ENCODE results near the gene LTB. TPM values are rescaled to one million over a fixed set of nuclear protein-coding genes. Genes with fewer than 3 reads are reported as not detected.

Gene LTB
- total RNA-seq, 4 donors from 2014 or later, result not detected

- DNase-seq, result no peak
- WGBS, 2 donors, result 32 to 36% methylated on average over 4 of the region's 4 CpGs
- intact Hi-C loops (cut with DNase I), result no loop called here
- Histone ChIP-seq H3K4me3 (replicated peaks in 1 of 3) (peak overlapping the region in 2 of 3 donors; percentile 37 to 93), H3K27ac (peak overlapping the region in 2 of 3 donors; percentile 97 to 99), H3K9me3 (no peaks in the 10 kb centered on the region), H3K4me1 (peaks cover 9 to 12% of the 10 kb centered on the region in 2 donors), H3K27me3 (no peaks in the 10 kb centered on the region), H3K36me3 (peaks cover 31 to 37% of the 10 kb centered on the region in 2 donors)
- no peak for TF ChIP-seq POLR2A (IDR thresholded peaks at IDR 0.05)
- no peak for TF ChIP-seq CTCF (IDR thresholded peaks at IDR 0.05)
Measured at GRCh38 chr6:31621991-31622390, 39.8 kb upstream of the LTB start.

- no peak for TF ChIP-seq CTCF (IDR thresholded peaks at IDR 0.05)
- TF ChIP-seq POLR2A (IDR thresholded peaks at IDR 0.05), result no peak
- peak overlapping the region; percentile 37 to 93 (median 51) for H3K4me3 ChIP-seq (replicated peaks in 1 of 3)
- H3K4me1 ChIP-seq, result peaks cover 9 to 12% of the 10 kb centered on the region in 2 donors
- H3K27me3 ChIP-seq, result no peaks in the 10 kb centered on the region
- intact Hi-C loops (cut with DNase I), result no loop called here
- H3K9me3 ChIP-seq, result no peaks in the 10 kb centered on the region
- no peak for DNase-seq
- 19 to 21% methylated on average over 15 of the region's 15 CpGs for WGBS, 2 donors
- H3K36me3 ChIP-seq, result peaks cover 26 to 31% of the 10 kb centered on the region in 2 donors
- H3K27ac ChIP-seq, result peak overlapping the region; percentile 88 to 99 (median 97)
Measured at GRCh38 chr6:31621320-31621939, 39.2 kb upstream of the LTB start.

GRCh38 chr6:31620586-31621319 is 38.5 kb upstream of the LTB start, which contains the start of gene PRRC2A:
TSS of gene PRRC2A (plus strand) at chr6:31620715. CDS start at chr6:31622790, 2,075 bp downstream.
- Histone ChIP-seq H3K36me3 (peaks cover 19 to 24% of the 10 kb centered on the region in 2 donors), H3K27ac (peak within 1 kb of the TSS; percentile 97 to 99 (median 97)), H3K4me1 (peaks cover 9 to 12% of the 10 kb centered on the region in 2 donors), H3K27me3 (no peaks in the 10 kb centered on the region), H3K9me3 (no peaks in the 10 kb centered on the region), H3K4me3 (replicated peaks in 1 of 3) (peak within 1 kb of the TSS; percentile 37 to 93 (median 51))
- WGBS, 2 donors, result 1 to 2% methylated on average over 31 to 37 of the region's 67 CpGs
- no peak for TF ChIP-seq CTCF (IDR thresholded peaks at IDR 0.05)
- TF ChIP-seq POLR2A (IDR thresholded peaks at IDR 0.05), result peak in 1 of 2 donors; percentile 48
- DNase-seq, result peak in 1 of 2 donors; percentile 78
- intact Hi-C loops (cut with DNase I), result no loop called here

GRCh38 chr6:31619805-31620585 is 37.8 kb upstream of the LTB start:
- TF ChIP-seq POLR2A (IDR thresholded peaks at IDR 0.05), result peak; percentile 76 to 94
- peak in 1 of 6 experiments; percentile 10 for TF ChIP-seq CTCF (IDR thresholded peaks at IDR 0.05)
- intact Hi-C loops (cut with DNase I), result no loop called here
- Histone ChIP-seq H3K4me3 (replicated peaks in 1 of 3) (peak overlapping the region; percentile 6 to 42 (median 19)), H3K27ac (peak overlapping the region; percentile 97 to 99 (median 97)), H3K9me3 (no peaks in the 10 kb centered on the region), H3K4me1 (peaks cover 9 to 12% of the 10 kb centered on the region in 2 donors), H3K36me3 (peaks cover 11 to 17% of the 10 kb centered on the region in 2 donors), H3K27me3 (no peaks in the 10 kb centered on the region)
- DNase-seq, result peak; percentile 99
- WGBS, 2 donors, result 0% methylated on average over 50 of the region's 50 CpGs

All from thyroid gland (tissue), 4 donors.